HG03521 (cell line): ENCODE measurements around the gene FOXL2.

Experiments
- ATAC-seq: cut with Tn5 transposase; IDR thresholded peaks from one replicate; pipeline ENCODE4 v1.9.1; 2021; ENCODE audit warnings: mild to moderate bottlenecking, moderate library complexity; ENCODE audit not compliant: unreplicated experiment

Gene FOXL2

DNA sequence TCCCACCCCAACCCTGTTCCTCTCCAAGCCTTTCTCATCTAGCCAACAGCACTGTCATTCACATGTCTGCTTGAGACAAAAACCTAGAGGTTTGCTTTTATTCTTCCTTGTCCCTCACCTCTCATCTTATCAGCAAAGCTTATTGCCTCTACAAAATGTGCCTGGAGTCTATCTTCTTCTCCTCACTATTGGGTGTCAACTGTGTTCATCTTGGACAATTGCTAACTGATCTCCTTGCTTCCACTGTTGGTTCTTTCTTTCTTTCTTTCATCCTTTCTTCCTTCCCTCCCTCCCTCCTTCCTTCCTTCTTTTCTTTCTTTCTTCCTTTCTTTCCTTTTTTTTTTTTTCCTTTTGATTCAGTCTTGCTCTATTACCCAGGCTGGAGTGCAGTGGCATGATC, 48.2 kb downstream of the FOXL2 start:
- no peak for ATAC-seq

DNA sequence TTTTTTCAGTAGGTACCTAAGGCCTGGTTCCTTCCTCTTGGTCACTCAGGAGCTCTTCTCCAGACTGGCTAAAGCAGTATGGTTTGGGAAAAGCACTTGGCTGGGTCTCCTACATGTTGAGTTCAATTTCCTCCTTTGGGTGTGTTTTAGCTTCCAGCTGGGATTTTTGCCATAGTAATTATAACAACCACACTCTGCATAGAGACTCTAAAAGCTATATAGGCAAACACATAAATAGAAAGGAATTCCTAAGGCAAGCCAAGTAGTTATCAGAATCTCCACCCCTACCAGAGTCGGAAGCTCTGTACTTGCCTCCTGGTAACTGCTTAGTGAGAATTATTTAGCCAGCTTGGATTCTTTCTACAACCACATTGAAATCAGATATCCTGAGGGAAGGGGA, 48.6 kb downstream of the FOXL2 start:
- ATAC-seq: no peak
